HepG2 (cell line): ENCODE results near the gene ROS1.

Experiments used
- CTCF ChIP-seq: sonication (generic); formaldehyde crosslinking; IDR thresholded peaks from 2 replicates; pipeline ENCODE4 v1.5.0; 2020; ENCODE audit warnings: mild to moderate bottlenecking, missing genetic modification reagents, moderate library complexity
- ZIK1 ChIP-seq: sonication (generic); formaldehyde crosslinking; IDR thresholded peaks from 2 replicates; pipeline ENCODE4 v1.5.0; 2020; ENCODE audit warnings: mild to moderate bottlenecking, low read depth, missing genetic modification reagents, borderline replicate concordance
- ZNF17 ChIP-seq: sonication (generic); formaldehyde crosslinking; IDR thresholded peaks from 2 replicates; pipeline ENCODE4 v1.5.0; 2020; ENCODE audit warnings: mild to moderate bottlenecking, missing genetic modification reagents

DNA sequence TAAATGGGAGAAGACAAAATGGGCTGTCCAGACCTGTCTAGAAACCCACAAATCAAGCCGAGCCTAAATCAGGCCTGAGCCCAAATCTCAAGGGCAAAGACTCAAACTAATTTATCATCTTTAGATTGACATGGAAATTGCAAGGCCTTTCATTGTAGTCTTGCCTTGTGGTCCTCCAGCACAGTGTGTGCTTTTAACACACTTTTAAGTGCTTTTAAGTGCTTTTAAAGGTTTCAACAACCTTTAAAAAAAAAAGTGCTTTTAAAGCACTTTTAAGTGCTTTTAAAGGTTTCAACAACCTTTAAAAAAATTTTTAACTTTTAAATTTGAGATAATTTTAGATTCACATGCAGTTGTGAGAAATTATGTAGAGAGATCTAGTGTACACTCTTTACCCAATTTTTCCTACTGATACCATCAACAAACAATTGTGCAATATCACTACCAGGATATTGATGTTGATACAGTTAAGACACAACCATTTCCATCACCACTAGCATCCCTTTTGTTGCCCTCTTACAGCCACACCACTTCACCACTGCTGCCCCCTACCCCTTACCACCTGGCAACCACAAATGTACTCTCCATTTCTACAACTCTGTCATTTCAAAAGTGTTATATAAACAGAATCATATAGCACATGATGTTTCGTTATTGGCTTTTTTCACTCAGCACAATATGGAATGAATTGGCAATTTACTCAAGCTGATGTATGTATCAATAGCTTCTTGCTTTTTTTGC is 33.6 kb upstream of the ROS1 start:
- TF ChIP-seq ZNF17 (CRISPR knock-in tag), result no peak
- no peak for TF ChIP-seq CTCF
- TF ChIP-seq ZIK1 (CRISPR knock-in tag), result no peak
